Choroid plexus epithelial cell (primary cell): ENCODE results near the gene FAM81A.

Experiments
- DNase-seq: peaks from one replicate; pipeline ENCODE4 v3.0.0-alpha.2; 2010; ENCODE audit warnings: low read depth
- H3K4me3 ChIP-seq: 2 replicates; pipeline ENCODE4 v1.5.1; 2011; ENCODE audit warnings: low read depth, mild to moderate bottlenecking, control low read depth, low read length, moderate library complexity
- TF ChIP-seq, protein P1 (sequence below): conservative IDR thresholded peaks from 2 replicates; pipeline ENCODE4 v1.5.1; 2011; ENCODE audit warnings: low read depth, mild to moderate bottlenecking, control low read depth, inconsistent platforms, low read length, moderate library complexity

Gene FAM81A

DNA sequence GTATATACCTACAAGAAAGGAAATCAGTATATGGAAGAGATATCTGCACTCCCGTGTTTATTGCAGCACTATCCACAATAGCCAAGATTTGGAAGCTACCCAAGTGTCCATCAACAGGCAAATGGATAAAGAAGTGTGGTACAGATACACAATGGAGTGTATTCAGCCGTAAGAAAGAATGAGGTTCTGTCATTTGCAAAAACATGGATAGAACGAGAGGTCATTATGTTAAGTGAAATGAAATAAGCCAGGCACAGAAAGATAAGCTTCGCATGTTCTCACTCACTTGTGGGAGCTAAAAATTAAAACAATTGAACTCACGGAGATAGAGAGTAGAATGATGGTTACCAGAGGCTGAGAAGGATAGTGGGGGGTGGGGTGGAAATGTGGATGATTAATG lies 53.1 kb downstream of the FAM81A start:
- no peak overlapping the region for H3K4me3 ChIP-seq
- TF ChIP-seq, protein P1, sequence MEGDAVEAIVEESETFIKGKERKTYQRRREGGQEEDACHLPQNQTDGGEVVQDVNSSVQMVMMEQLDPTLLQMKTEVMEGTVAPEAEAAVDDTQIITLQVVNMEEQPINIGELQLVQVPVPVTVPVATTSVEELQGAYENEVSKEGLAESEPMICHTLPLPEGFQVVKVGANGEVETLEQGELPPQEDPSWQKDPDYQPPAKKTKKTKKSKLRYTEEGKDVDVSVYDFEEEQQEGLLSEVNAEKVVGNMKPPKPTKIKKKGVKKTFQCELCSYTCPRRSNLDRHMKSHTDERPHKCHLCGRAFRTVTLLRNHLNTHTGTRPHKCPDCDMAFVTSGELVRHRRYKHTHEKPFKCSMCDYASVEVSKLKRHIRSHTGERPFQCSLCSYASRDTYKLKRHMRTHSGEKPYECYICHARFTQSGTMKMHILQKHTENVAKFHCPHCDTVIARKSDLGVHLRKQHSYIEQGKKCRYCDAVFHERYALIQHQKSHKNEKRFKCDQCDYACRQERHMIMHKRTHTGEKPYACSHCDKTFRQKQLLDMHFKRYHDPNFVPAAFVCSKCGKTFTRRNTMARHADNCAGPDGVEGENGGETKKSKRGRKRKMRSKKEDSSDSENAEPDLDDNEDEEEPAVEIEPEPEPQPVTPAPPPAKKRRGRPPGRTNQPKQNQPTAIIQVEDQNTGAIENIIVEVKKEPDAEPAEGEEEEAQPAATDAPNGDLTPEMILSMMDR: no peak
- no peak for DNase-seq

DNA sequence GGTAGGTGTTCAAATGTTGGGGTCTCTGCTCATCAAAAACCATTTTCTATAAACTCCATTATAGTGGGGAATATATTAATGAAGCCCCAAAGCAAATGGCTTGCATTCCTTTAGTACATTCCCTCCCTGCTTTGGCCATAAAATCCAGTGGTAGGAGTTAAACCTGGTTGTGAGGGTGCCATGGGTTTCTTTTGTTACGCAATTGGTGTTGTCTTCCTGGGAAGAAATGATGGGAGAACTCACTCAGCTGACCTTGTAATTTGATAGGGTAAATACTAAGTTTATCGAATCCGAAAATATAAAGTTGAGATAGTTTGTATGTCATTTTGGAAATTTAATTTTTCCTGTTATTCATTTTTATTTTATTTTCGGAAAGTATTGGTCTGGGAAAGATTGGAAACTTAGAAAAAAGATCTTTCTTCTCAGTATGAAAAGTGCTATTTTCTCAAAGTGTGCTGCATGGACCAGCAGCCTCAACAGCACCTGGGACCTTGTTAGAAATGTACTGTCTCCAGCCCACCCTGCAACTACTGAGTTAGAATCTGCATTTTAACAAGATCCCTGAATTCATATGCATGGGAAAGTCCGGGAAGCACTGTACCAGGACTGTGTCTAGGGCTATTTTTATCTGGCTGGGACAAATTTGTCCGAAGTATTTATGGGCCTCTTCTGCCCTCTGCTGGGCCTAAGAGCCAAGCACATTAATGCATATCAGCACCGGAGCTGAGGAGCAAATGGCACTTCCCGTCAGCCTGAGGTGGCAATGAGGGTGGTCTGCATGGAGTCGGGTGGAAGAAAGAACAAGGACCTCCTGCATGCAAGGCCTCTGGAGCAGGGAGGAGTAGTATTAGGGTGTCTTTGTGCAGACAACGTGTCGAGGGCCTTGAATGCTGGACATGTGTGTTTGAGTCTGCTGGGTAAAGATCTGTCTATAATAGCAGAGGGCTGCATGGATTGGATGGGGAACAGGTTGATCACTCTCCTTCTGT lies 54.7 kb downstream of the FAM81A start:
- TF ChIP-seq, protein P1: peak; percentile 93
- no peak overlapping the region for H3K4me3 ChIP-seq
- DNase-seq: peak; percentile 80

GRCh38 chr15:59501597-59501996 lies 63.6 kb downstream of the FAM81A start:
- no peak overlapping the region for H3K4me3 ChIP-seq
- peak; percentile 74 for DNase-seq
- TF ChIP-seq, protein P1: peak; percentile 84

DNA sequence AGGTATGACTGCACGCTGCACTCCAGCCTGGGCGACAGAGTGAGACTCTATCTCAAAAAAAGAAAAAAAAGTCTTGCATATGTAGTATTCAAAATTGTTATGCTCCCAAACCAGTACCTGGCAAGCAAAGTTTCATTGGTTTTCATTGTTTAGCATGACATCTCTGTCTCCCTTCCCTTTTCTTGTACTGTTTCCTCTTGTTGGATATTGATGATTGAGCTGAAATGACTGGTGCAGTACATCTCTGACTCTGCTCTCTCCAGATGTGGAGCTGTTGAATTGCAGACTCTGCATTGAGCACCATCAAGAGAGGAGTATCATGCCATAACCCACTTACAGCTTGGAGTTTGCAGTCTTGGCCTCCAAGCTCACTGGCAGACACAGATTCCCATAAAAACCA lies 77.2 kb downstream of the FAM81A start:
- no peak for DNase-seq
- TF ChIP-seq, protein P1: no peak
- H3K4me3 ChIP-seq: no peak overlapping the region

DNA sequence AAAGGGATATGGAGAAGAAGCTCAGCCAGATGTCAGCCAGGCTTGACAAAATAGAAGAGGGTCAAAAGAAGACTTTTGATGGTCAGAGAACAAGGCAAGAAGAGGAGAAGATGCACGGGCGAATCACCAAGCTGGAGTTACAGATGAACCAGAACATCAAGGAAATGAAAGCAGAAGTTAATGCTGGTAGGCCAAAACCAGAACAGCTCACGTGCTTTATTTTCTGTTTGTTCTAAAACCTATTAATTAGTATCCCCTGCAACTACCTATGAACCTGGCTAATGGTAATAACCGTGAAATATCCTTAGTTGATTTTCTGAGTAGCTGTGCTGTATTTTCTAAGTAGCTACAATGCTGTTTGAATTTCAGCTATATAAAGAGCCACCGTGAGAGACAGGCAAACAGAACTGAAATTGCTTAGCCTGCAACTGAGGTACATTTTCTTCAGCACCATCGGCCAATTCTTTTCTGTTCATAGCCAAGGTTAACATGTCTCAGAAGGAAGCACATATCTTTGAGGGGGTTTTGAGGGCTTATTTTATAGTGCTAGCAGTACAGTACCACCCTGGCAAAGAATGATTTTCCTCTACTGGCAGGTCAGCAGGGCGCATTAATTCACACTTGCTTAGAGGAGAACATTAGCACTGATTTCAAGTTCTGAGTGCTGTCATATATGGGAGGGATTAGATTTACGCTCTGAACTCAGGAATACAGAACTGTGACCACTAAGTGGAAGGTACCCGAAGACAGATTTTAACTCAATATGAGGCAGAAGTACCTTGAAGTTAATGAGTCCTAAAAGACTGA lies 78.9 kb downstream of the FAM81A start:
- no peak overlapping the region for H3K4me3 ChIP-seq
- no peak for DNase-seq
- TF ChIP-seq, protein P1: no peak

DNA sequence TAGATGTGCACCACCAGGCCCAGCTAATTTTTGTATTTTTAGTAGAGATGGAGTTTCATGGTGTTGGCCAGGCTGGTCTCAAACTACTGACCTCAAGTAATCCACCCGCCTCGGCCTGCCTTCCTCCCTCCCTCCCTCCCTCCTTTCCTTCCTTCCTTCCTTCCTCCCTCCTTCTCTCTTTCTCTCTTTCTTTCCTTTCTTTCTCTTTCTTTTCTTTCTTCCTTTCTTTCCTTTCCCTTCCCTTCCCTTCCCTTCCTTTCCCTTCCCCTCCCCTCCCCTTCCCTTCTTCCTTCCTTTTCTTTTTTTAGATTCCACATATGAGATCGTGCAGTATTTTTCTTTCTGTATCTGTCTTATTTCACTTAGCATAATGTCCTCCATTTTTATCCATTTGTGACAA lies 81.3 kb downstream of the FAM81A start:
- DNase-seq: no peak
- TF ChIP-seq, protein P1: no peak
- no peak overlapping the region for H3K4me3 ChIP-seq
